ENCODE results near the gene MGAT4C.

MGAT4C gene

GRCh38 chr12:86229772-86230171 is 26.4 kb downstream of the MGAT4C start:
- no peak for DNase-seq (ENCODE audit: low spot score)

DNA sequence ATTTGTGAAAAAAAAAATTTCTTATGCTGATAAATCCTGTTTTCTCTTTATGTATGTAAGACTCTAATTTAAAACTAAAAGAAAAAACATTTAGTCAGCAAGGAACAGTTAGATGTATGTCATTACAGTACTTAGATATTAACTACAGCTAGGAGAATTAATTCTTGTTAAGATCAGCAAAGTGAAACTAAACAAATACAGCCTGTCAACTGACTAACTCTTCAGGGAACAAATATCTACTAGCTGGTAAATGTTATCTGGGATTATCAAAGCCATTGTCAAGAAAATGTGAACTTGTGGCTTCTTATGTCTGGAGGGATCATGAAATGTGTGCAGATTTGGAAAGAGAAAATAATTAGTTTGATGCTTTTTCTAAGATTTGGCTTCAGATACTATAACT is 27.5 kb downstream of the MGAT4C start:
- no peak for DNase-seq (ENCODE audit: low spot score)

DNA sequence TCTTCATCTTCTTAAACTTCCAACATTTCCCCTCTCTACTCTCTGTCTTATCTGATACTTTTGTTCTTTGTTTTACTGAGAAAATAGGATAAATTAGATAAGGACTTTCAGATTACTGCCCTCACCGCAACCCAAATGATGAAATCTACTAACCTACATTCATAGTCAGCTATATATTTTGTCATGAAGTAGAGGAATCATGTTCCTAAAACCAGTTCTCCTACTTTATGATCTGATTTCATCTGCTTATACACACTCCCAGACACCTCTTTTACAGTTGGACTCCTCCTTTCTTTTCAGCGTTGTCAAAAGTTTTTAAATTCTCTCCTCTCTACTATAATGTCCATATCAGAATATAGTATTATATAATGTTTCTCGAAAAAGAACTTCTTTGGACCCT is 29.7 kb downstream of the MGAT4C start:
- no peak for DNase-seq (ENCODE audit: low spot score)

- DNase-seq (ENCODE audit: low spot score), result no peak
Measured at GRCh38 chr12:86216591-86216990, 39.6 kb downstream of the MGAT4C start.

- no peak for DNase-seq (ENCODE audit: low spot score)
Measured at GRCh38 chr12:86213012-86213411, 43.2 kb downstream of the MGAT4C start.

DNA sequence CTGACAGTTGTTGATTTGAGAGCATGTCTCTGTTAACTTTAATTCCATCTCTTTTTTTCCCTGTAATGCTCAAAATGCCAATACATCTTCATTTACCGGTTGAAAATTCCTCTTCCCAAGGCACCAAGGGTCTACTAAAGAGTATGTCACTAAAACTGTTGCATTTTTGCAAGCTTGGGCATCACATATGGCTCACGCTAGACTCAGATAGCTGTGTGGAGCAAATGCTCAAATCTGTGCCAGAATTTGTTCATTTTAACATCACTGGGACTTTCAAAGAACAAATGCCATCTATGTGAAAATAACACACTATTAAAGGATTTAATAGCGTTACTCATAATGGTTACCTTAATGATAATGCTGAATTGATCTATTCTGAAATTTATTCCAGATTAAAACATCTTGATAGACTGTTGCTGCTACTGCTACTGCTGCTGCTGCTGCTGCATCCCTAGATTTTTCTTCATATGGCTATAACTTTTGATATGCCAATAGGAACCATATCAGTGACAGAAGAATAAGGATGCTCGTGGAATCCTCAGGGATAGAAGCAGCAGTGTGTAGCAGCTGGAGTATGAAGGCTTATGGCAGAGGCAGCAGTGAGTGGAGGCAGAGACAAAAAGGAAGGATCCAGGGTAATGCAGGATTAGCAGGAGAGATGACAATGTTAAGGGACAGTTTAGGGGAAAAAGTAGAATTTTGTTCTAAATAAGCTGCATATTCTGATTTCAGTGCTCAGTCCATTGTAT is 57.3 kb downstream of the MGAT4C start:
- no peak for DNase-seq (ENCODE audit: low spot score)

GRCh38 chr12:86196465-86196864 is 59.7 kb downstream of the MGAT4C start:
- no peak for DNase-seq (ENCODE audit: low spot score)

DNA sequence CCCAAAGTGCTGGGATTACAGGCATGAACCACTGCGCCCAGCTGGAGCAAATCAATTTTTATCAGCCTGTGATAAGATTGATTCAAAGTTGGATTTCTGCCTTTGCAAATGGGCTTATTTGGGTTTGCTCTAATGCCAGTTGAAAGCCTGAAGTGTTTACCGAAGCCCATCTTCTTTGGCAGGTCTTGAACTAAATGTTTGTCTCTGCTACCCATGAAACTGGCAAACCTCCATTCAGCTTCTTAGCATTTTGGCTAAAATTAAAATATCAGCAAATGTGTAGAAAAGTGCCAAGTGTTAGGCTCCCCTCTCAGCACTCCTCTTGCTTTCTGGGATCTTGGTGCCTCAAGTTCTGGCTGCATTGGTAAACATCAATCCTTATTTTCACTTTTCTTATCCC is 61.5 kb downstream of the MGAT4C start:
- DNase-seq (ENCODE audit: low spot score), result no peak

DNA sequence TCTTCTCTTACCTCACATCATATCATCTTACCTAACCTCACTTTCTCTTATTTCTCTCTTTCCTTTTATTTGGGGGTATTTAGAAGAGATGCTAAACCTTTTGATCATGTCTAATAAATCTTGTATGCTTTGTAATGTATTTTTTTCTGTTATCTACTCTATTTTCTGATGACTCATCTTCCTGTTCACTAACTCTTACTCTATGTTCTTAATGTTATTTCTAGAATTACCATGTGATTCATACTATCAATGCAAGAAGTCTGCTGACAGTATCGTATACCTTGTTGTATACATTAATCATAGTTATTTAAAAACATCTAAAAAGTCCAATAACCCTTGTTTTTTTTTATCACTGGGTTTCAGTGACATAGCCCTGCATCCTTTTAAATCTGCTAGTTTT is 62.3 kb downstream of the MGAT4C start:
- no peak for DNase-seq (ENCODE audit: low spot score)

DNA sequence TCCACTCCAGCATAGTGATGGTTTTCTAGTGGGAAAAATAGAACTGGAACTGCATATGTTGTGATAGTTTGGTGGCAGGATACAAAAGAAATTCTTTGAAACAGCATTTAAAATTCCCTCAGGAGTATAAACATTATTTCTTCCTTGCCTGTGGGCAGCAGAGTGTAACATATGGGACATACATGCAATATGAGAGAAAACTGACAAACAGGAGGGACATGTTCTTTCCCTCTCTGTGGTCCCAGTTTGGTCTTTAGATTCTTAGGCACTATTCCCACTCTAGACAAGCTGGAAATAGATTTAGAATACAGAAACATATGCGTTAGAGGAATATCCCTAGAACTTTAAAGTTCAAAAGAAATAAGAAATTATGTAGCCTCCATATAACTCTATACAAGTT is 68.0 kb downstream of the MGAT4C start:
- DNase-seq (ENCODE audit: low spot score), result no peak

- no peak for DNase-seq (ENCODE audit: low spot score)
Measured at GRCh38 chr12:86186449-86186848, 69.7 kb downstream of the MGAT4C start.

- no peak for DNase-seq (ENCODE audit: low spot score)
Measured at GRCh38 chr12:86179855-86180254, 76.3 kb downstream of the MGAT4C start.

GRCh38 chr12:86174188-86174587 is 82.0 kb downstream of the MGAT4C start:
- no peak for DNase-seq (ENCODE audit: low spot score)

GRCh38 chr12:86172913-86173443 is 83.2 kb downstream of the MGAT4C start:
- no peak for DNase-seq (ENCODE audit: low spot score)

DNA sequence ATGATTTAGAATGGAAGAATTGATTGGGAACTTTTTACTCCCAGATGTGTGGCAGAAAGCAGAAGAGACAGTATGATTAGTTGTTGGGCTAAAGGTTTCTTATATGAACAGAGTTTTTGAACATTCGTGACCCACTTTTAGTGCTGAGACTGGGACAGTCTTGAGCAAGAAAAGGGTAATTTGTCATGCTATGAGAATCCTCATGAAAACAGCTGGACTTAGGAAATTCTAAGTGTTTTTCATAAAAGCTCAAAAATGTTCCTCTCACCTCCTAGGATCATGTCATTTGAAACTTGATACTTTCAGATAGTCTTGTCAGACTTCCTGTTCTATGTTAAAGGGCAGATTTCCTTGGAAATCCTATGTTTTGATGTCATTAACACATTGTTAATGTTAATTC is 86.1 kb downstream of the MGAT4C start:
- DNase-seq (ENCODE audit: low spot score), result no peak

DNA sequence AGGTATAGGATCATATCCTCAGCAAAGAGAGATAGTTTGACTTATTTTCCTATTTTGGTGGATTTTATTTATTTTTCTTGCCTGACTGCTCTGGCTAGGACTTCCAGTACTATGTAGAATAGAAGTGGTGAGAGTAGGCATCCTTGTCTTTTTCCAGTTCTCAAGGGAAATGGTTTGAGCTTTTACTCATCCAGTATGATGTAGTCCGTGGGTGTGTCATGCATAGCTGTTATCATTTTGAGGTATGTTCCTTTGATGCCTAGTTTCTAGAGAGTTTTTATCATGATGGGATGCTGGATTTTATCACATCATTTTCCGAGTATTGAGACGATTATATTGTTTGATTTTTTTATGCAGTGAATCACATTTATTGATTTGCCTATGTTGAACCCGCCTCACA is 97.2 kb downstream of the MGAT4C start:
- DNase-seq (ENCODE audit: low spot score), result no peak

DNA sequence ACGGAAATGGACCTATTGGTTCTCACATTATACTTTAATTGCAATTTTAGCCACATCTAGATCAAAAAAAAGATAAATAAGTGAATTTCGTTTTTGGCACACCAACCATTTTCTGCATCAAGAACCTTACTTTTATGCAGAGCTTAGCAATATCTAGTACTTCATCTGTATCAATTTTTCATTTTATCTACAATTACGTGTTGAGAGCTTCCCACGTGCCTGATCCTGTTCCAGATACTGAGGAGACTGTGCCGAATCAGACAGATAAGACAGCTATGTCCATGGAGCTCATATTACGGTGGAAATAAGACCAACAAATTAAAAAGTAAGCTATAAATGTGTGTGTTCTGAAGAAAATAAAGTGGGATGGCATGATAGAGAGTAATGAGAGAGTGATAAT is 101.6 kb downstream of the MGAT4C start:
- DNase-seq (ENCODE audit: low spot score), result no peak

DNA sequence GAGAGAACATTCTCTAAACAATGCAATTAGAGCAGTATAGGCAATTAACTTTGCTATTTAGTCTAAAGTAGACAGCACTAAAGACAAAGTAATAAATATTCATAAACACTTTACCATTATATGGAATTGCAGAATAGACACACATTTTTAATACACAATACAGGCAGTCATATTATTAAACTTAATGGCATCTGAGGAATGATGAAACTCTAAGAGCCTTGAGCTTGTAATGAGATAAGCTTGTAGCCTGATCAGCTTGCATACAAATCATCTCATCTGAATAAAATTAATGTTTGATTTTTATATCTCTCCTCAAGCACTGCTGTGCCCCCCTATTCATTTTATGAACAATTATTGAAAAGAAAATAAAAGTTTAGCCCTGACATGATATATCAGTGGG is 107.6 kb downstream of the MGAT4C start:
- no peak for DNase-seq (ENCODE audit: low spot score)

GRCh38 chr12:86148071-86148470 is 108.1 kb downstream of the MGAT4C start:
- DNase-seq (ENCODE audit: low spot score), result no peak

GRCh38 chr12:86145156-86145555 is 111.0 kb downstream of the MGAT4C start:
- no peak for DNase-seq (ENCODE audit: low spot score)

- no peak for DNase-seq (ENCODE audit: low spot score)
Measured at GRCh38 chr12:86143162-86143561, 113.0 kb downstream of the MGAT4C start.

- DNase-seq (ENCODE audit: low spot score), result no peak
Measured at GRCh38 chr12:86139671-86140070, 116.5 kb downstream of the MGAT4C start.

GRCh38 chr12:86138770-86139169 is 117.4 kb downstream of the MGAT4C start:
- DNase-seq (ENCODE audit: low spot score), result no peak

DNA sequence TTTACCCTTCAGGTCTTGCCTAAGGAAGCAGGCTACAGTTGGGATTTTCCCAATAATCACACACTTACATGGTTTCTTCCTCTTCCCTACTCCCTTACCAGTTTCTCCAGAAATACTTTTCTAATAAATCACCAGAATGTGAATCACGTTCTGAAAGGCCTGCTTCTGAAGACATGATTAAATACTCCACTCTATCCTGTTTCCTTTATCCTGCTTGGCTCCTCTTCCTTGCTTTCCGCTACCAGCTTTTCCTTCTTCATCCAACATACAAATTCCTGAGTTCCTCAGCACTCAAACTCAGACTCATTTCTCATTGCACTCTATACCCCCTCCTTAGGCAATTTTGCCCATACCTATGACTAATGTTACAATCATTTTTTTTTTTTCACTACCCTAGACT is 118.3 kb downstream of the MGAT4C start:
- no peak for DNase-seq (ENCODE audit: low spot score)
